ENCODE measurements around the gene SIPA1L3.

GRCh38 chr19:38196948-38197656 lies 290.1 kb downstream of the SIPA1L3 start:
- TF ChIP-seq, protein P1, sequence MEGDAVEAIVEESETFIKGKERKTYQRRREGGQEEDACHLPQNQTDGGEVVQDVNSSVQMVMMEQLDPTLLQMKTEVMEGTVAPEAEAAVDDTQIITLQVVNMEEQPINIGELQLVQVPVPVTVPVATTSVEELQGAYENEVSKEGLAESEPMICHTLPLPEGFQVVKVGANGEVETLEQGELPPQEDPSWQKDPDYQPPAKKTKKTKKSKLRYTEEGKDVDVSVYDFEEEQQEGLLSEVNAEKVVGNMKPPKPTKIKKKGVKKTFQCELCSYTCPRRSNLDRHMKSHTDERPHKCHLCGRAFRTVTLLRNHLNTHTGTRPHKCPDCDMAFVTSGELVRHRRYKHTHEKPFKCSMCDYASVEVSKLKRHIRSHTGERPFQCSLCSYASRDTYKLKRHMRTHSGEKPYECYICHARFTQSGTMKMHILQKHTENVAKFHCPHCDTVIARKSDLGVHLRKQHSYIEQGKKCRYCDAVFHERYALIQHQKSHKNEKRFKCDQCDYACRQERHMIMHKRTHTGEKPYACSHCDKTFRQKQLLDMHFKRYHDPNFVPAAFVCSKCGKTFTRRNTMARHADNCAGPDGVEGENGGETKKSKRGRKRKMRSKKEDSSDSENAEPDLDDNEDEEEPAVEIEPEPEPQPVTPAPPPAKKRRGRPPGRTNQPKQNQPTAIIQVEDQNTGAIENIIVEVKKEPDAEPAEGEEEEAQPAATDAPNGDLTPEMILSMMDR (IDR thresholded peaks at IDR 0.05; ENCODE audit: poor library complexity) = no peak
- TF ChIP-seq EZH2phosphoT487 (IDR thresholded peaks at IDR 0.05; ENCODE audit: low read depth, severe bottlenecking, unreplicated experiment) (no peak), EZH2 (IDR thresholded peaks at IDR 0.05; ENCODE audit: borderline replicate concordance) (no peak)
